SK-N-SH (cell line): ENCODE data around the gene LRRC59. TPM values are rescaled to one million over a fixed set of nuclear protein-coding genes. Genes with fewer than 3 reads are reported as not detected.

Source experiments
- CTCF ChIA-PET: fragments of 300-600, 350-600 bp; formaldehyde crosslinking; extraction: SDS; loops from one replicate; lab custom pipeline; 2021; lab: Yijun Ruan, JAX
- POLR2A ChIA-PET: fragments of 350-600 bp; sonication (Branson Sonifier 250); formaldehyde crosslinking; extraction: SDS; loops from one replicate; lab custom pipeline; 2020; ENCODE audit warnings: antibody characterized with exemption, inconsistent platforms; lab: Yijun Ruan, JAX
- DNase-seq: peaks from one replicate; pipeline ENCODE4 v3.0.0; 2012
- H2AFZ ChIP-seq: fragments of 200-600 bp; sonication (generic); 2 replicates; pipeline ENCODE4 v1.8.1; 2016; ENCODE audit warnings: antibody characterized with exemption, mild to moderate bottlenecking, low read depth
- H3F3A ChIP-seq: fragments of 200-600 bp; sonication (generic); replicated peaks from 2 replicates; pipeline ENCODE3; 2016; ENCODE audit warnings: antibody characterized with exemption, mild to moderate bottlenecking; ENCODE audit not compliant: insufficient read depth
- H3K27ac ChIP-seq, 2 experiments: fragments of 200-500 bp in 1 of 2; fragments of 200-600 bp in 1 of 2; sonication (Bioruptor generic) in 1 of 2; sonication (generic), shearing (Covaris generic) in 1 of 2; 2 replicates each; pipeline versions ENCODE4 v1.5.1 to v1.6.1; 2014 to 2016; ENCODE audit warnings: low read depth in 2 of 2, inconsistent platforms in 1 of 2, low read length in 1 of 2, mild to moderate bottlenecking in 1 of 2, mixed read lengths in 1 of 2
- H3K27me3 ChIP-seq: fragments of 200-600 bp; sonication (generic), shearing (Covaris generic); 2 replicates; pipeline ENCODE4 v1.6.1; 2016; ENCODE audit warnings: mixed run types; ENCODE audit not compliant: insufficient read depth
- H3K36me3 ChIP-seq, 2 experiments: fragments of 200-500 bp in 1 of 2; fragments of 200-600 bp in 1 of 2; sonication (Bioruptor generic) in 1 of 2; sonication (generic) in 1 of 2; replicated peaks in 1 of 2; 2 replicates each; pipeline versions ENCODE3 to v1.5.1; 2014 to 2016; ENCODE audit warnings: low read length in 1 of 2, mild to moderate bottlenecking in 1 of 2; ENCODE audit not compliant: insufficient read depth in 2 of 2, control insufficient read depth in 1 of 2
- H3K4me1 ChIP-seq, 2 experiments: fragments of 200-500 bp in 1 of 2; fragments of 200-600 bp in 1 of 2; sonication (Bioruptor generic) in 1 of 2; sonication (generic), shearing (Covaris generic) in 1 of 2; 2 replicates each; pipeline versions ENCODE4 v1.5.1 to v1.6.1; 2014 to 2016; ENCODE audit warnings: low read depth in 1 of 2, low read length in 1 of 2, mixed run types in 1 of 2; ENCODE audit not compliant: insufficient read depth in 2 of 2, control insufficient read depth in 1 of 2
- H3K4me2 ChIP-seq: fragments of 200-600 bp; sonication (generic), shearing (Covaris generic); 2 replicates; pipeline ENCODE4 v1.6.1; 2017; ENCODE audit warnings: mixed run types
- H3K4me3 ChIP-seq, 2 experiments: fragments of 200-500 bp in 1 of 2; fragments of 200-600 bp in 1 of 2; sonication (Bioruptor generic) in 1 of 2; sonication (generic), shearing (Covaris generic) in 1 of 2; 2 replicates each; pipeline versions ENCODE4 v1.5.1 to v1.8.1; 2014 to 2016; ENCODE audit warnings: low read depth in 2 of 2, inconsistent platforms in 1 of 2, low read length in 1 of 2, mild to moderate bottlenecking in 1 of 2, mixed read lengths in 1 of 2, moderate library complexity in 1 of 2
- H3K79me2 ChIP-seq: fragments of 200-600 bp; sonication (generic); 2 replicates; pipeline ENCODE4 v1.8.1; 2017; ENCODE audit warnings: mild to moderate bottlenecking; ENCODE audit not compliant: insufficient read depth
- H3K9ac ChIP-seq: fragments of 200-600 bp; sonication (generic); 2 replicates; pipeline ENCODE4 v1.6.1; 2017; ENCODE audit warnings: mixed run types
- H3K9me2 ChIP-seq: fragments of 200-600 bp; sonication (generic); 2 replicates; pipeline ENCODE4 v1.6.1; 2017; ENCODE audit warnings: mixed run types
- H3K9me3 ChIP-seq: fragments of 200-600 bp; sonication (generic); 2 replicates; pipeline ENCODE4 v1.6.1; 2017; ENCODE audit warnings: mixed run types, mild to moderate bottlenecking, moderate library complexity
- H4K20me1 ChIP-seq: fragments of 200-600 bp; sonication (generic); 2 replicates; pipeline ENCODE4 v1.6.1; 2017; ENCODE audit warnings: mild to moderate bottlenecking, mixed run types; ENCODE audit not compliant: insufficient read depth
- CHD2 ChIP-seq: fragments of 150-350 bp; IDR thresholded peaks from 2 replicates; pipeline ENCODE4 v1.6.1; 2018; ENCODE audit warnings: low read length; ENCODE audit not compliant: partially characterized antibody
- CTCF ChIP-seq: fragments of 200-600 bp; sonication (generic); IDR thresholded peaks from 2 replicates; pipeline ENCODE4 v1.6.1; 2017; ENCODE audit warnings: antibody characterized with exemption, mild to moderate bottlenecking, moderate library complexity
- EZH2phosphoT487 ChIP-seq: fragments of 200-600 bp; sonication (generic); IDR thresholded peaks from 2 replicates; pipeline ENCODE4 v1.6.1; 2017; ENCODE audit warnings: low read depth, mixed run types, mild to moderate bottlenecking, antibody characterized with exemption, moderate library complexity, borderline replicate concordance
- JUND ChIP-seq: IDR thresholded peaks from 2 replicates; pipeline ENCODE4 v1.4.0; 2012
- NFIC ChIP-seq: IDR thresholded peaks from 2 replicates; pipeline ENCODE4 v1.4.0; 2012; ENCODE audit warnings: borderline replicate concordance
- NRF1 ChIP-seq: IDR thresholded peaks from 2 replicates; pipeline ENCODE4 v1.6.1; 2012; ENCODE audit warnings: low read depth, mild to moderate bottlenecking, low read length
- PBX3 ChIP-seq: IDR thresholded peaks from 2 replicates; pipeline ENCODE4; 2012
- POLR2AphosphoS5 ChIP-seq: IDR thresholded peaks from 2 replicates; pipeline ENCODE4 v1.6.1; 2012; ENCODE audit warnings: low read depth, low read length
- RAD21 ChIP-seq: IDR thresholded peaks from 2 replicates; pipeline ENCODE4 v1.6.1; 2012; ENCODE audit warnings: mild to moderate bottlenecking, low read length
- RCOR1 ChIP-seq: fragments of 150-350 bp; IDR thresholded peaks from 2 replicates; pipeline ENCODE4 v1.6.1; 2017; ENCODE audit warnings: antibody characterized with exemption, low read length
- REST ChIP-seq: IDR thresholded peaks from 2 replicates; pipeline ENCODE4 v1.6.1; 2012; ENCODE audit warnings: mild to moderate bottlenecking, low read depth, low read length, moderate library complexity
- RFX5 ChIP-seq: IDR thresholded peaks from 2 replicates; pipeline ENCODE4 v1.6.1; 2012; ENCODE audit warnings: mild to moderate bottlenecking, improper control_type of control experiment, low read length
- RXRA ChIP-seq: IDR thresholded peaks from 2 replicates; pipeline ENCODE4 v1.4.0; 2012; ENCODE audit warnings: low read depth, mild to moderate bottlenecking, borderline replicate concordance
- SIN3A ChIP-seq: IDR thresholded peaks from 2 replicates; pipeline ENCODE4 v1.6.1; 2012; ENCODE audit warnings: low read depth, mild to moderate bottlenecking, low read length, moderate library complexity, borderline replicate concordance
- TCF12 ChIP-seq: IDR thresholded peaks from 2 replicates; pipeline ENCODE4 v1.4.0; 2012
- YY1 ChIP-seq: IDR thresholded peaks from 2 replicates; pipeline ENCODE4 v1.4.0; 2012; ENCODE audit warnings: low read depth, mild to moderate bottlenecking
- ZBTB33 ChIP-seq: IDR thresholded peaks from 2 replicates; pipeline ENCODE4 v1.4.0; 2012; ENCODE audit warnings: low read depth, borderline replicate concordance
- WGBS: methylation state at CpG from one replicate; pipeline ENCODE4 v1.1.6; 2017; ENCODE audit warnings: low lambda C conversion rate; 5-methylcytosine and 5-hydroxymethylcytosine counted together
- polyA plus RNA-seq, 3 experiments: library from polyadenylated mRNA; depleted of rRNA; stranded (reverse); fragments of >200 nt; gene quantifications; 2 replicates each; pipeline ENCODE4 v1.2.3, GENCODE V29; 2012

The LRRC59 gene
- polyA plus RNA-seq, 1 of the 3 experiments (the other 2 are of a cell fraction), result 137 TPM

- H3K36me3 ChIP-seq, result peaks cover 18 to 59% of the 10 kb centered on the region in 2 experiments
- H3K9ac ChIP-seq, result no peak overlapping the region
- 88% methylated on average over 7 of the region's 7 CpGs for WGBS
- no peaks in the 10 kb centered on the region for H4K20me1 ChIP-seq
- no peaks in the 10 kb centered on the region for H3K9me2 ChIP-seq
- H3F3A ChIP-seq, result peaks cover 21% of the 10 kb centered on the region
- no peak overlapping the region for H3K4me3 ChIP-seq
- no peaks in the 10 kb centered on the region for H3K9me3 ChIP-seq
- no peaks in the 10 kb centered on the region for H3K79me2 ChIP-seq
- H2AFZ ChIP-seq, result no peak overlapping the region
- DNase-seq, result no peak
- ChIA-PET POLR2A (interaction anchor here (1.1 to 3.2 kb wide), 5 partner anchors 9 to 117 kb away, joined by 4 to 18 read pairs (median 5); partner anchors contain the start of gene XYLT2), CTCF (interaction anchor here (0.7 to 4.0 kb wide), 43 partner anchors 9 to 201 kb away, joined by 3 to 56 read pairs (median 6); partner anchors contain the start of genes ACSF2, CHAD, EME1 and LRRC59)
- H3K27me3 ChIP-seq, result no peaks in the 10 kb centered on the region
- peaks cover 9 to 25% of the 10 kb centered on the region in 2 experiments; a peak in 2 of 4 replicates for H3K4me1 ChIP-seq
- TF ChIP-seq POLR2AphosphoS5, result no peak
- no peak for TF ChIP-seq RAD21
- no peak for TF ChIP-seq JUND
- no peak for TF ChIP-seq YY1
- TF ChIP-seq TCF12, result no peak
- no peak for TF ChIP-seq CTCF
- TF ChIP-seq NFIC, result no peak
- no peak for TF ChIP-seq EZH2phosphoT487
- TF ChIP-seq PBX3, result no peak
- no peak for TF ChIP-seq NRF1
- TF ChIP-seq CHD2, result no peak
- TF ChIP-seq SIN3A, result no peak
- no peak overlapping the region for H3K4me2 ChIP-seq
- H3K27ac ChIP-seq, result no peak overlapping the region
Measured at GRCh38 chr17:50362661-50363060, 34.7 kb downstream of the LRRC59 start.

GRCh38 chr17:50361561-50362480 is 35.5 kb downstream of the LRRC59 start:
- peak; percentile 90 for DNase-seq
- no peak overlapping the region for H3K4me2 ChIP-seq
- no peaks in the 10 kb centered on the region for H3K9me3 ChIP-seq
- H3K9me2 ChIP-seq, result no peaks in the 10 kb centered on the region
- peaks cover 21% of the 10 kb centered on the region for H3F3A ChIP-seq
- no peaks in the 10 kb centered on the region for H4K20me1 ChIP-seq
- peak overlapping the region in 1 of 2 experiments; percentile 59; a peak in 2 of 4 replicates for H3K27ac ChIP-seq
- no peaks in the 10 kb centered on the region for H3K79me2 ChIP-seq
- no peak overlapping the region; a peak in 1 of 4 replicates for H3K4me3 ChIP-seq
- H3K4me1 ChIP-seq, result peaks cover 9 to 25% of the 10 kb centered on the region in 2 experiments; a peak in 2 of 4 replicates
- WGBS, result 41% methylated on average over 11 of the region's 11 CpGs
- H3K9ac ChIP-seq, result no peak overlapping the region
- CTCF ChIA-PET, result interaction anchor here (0.6 to 4.0 kb wide), 52 partner anchors 8 to 269 kb away, joined by 3 to 56 read pairs (median 5); partner anchors contain the start of genes ACSF2, CHAD, EME1 and LRRC59
- POLR2A ChIA-PET, result interaction anchor here (1.1 to 3.2 kb wide), 5 partner anchors 10 to 117 kb away, joined by 4 to 18 read pairs (median 5); partner anchors contain the start of gene XYLT2
- no peak overlapping the region for H2AFZ ChIP-seq
- H3K27me3 ChIP-seq, result no peaks in the 10 kb centered on the region
- peaks cover 20 to 55% of the 10 kb centered on the region in 2 experiments for H3K36me3 ChIP-seq
- TF ChIP-seq YY1 (no peak), RCOR1 (no peak; the same call in 1 of the 2 replicates), RFX5 (no peak), ZBTB33 (no peak), CHD2 (no peak), RXRA (no peak), REST (no peak)
